PC-9 (cell line): Measurements from ENCODE around the gene SLC18A2. TPM values are rescaled to one million over a fixed set of nuclear protein-coding genes. Genes with fewer than 3 reads are reported as not detected.

Source experiments
- BruUV-seq: library from RNA; stranded (reverse); fragments of 400-500 nt; replicated peaks from 2 replicates; lab custom pipeline; 2021; lab: Mats Ljungman, UMichigan
- CTCF ChIA-PET: fragments of 300-600 bp; sonication (Branson Sonifier 250); formaldehyde crosslinking; loops from one replicate; lab custom pipeline; 2022; ENCODE audit warnings: antibody characterized with exemption; lab: Charles Lee
- POLR2A ChIA-PET: fragments of 300-600 bp; sonication (Branson Sonifier 250); formaldehyde crosslinking; loops from one replicate; lab custom pipeline; 2022; ENCODE audit warnings: antibody characterized with exemption; ENCODE audit not compliant: unreplicated experiment; lab: Charles Lee
- DNase-seq, 2 experiments: peaks; one replicate each; pipeline versions ENCODE4 v3.0.0 to v3.0.0-alpha.2; 2015 to 2022; ENCODE audit warnings: mixed read lengths in 1 of 2
- H2AFZ ChIP-seq: fragments of 200-600 bp; sonication (generic); 2 replicates; pipeline ENCODE4 v1.8.1; 2017; ENCODE audit warnings: antibody characterized with exemption
- H3F3A ChIP-seq: fragments of 200-600 bp; sonication (generic); 2 replicates; pipeline ENCODE4 v1.8.1; 2017; ENCODE audit warnings: antibody characterized with exemption, mild to moderate bottlenecking, low read depth; ENCODE audit not compliant: insufficient read depth
- H3K27ac ChIP-seq: fragments of 200-600 bp; sonication (generic); 2 replicates; pipeline ENCODE4 v1.6.1; 2016; ENCODE audit warnings: mixed run types
- H3K27me3 ChIP-seq: fragments of 200-600 bp; sonication (generic); 2 replicates; pipeline ENCODE4 v1.6.1; 2016; ENCODE audit warnings: low read depth, mixed run types; ENCODE audit not compliant: insufficient read depth
- H3K36me3 ChIP-seq: fragments of 200-600 bp; sonication (generic); 2 replicates; pipeline ENCODE4 v1.6.1; 2016; ENCODE audit warnings: low read depth, mixed run types
- H3K4me1 ChIP-seq: fragments of 200-600 bp; sonication (generic); replicated peaks from 2 replicates; pipeline ENCODE4 v1.6.1; 2016; ENCODE audit warnings: mixed run types; ENCODE audit not compliant: insufficient read depth
- H3K4me2 ChIP-seq: fragments of 200-600 bp; sonication (generic); 2 replicates; pipeline ENCODE4 v1.6.1; 2017; ENCODE audit warnings: mixed run types
- H3K4me3 ChIP-seq: fragments of 200-600 bp; sonication (generic); 2 replicates; pipeline ENCODE4 v1.6.1; 2016; ENCODE audit warnings: mixed run types
- H3K79me2 ChIP-seq: fragments of 200-600 bp; sonication (generic); 2 replicates; pipeline ENCODE4 v1.6.1; 2017; ENCODE audit warnings: low read depth, mixed run types
- H3K9me2 ChIP-seq: fragments of 200-600 bp; sonication (generic); 2 replicates; pipeline ENCODE4 v1.8.1; 2017; ENCODE audit warnings: mild to moderate bottlenecking; ENCODE audit not compliant: insufficient read depth
- H3K9me3 ChIP-seq: fragments of 200-600 bp; sonication (generic); 2 replicates; pipeline ENCODE4 v1.8.1; 2016; ENCODE audit warnings: low read depth; ENCODE audit not compliant: insufficient read depth
- H4K20me1 ChIP-seq: fragments of 200-600 bp; sonication (generic); 2 replicates; pipeline ENCODE4 v1.8.1; 2017; ENCODE audit not compliant: insufficient read depth
- EZH2 ChIP-seq: fragments of 200-600 bp; sonication (generic); IDR thresholded peaks from 2 replicates; pipeline ENCODE4 v1.8.0; 2017; ENCODE audit warnings: antibody characterized with exemption, low read depth
- intact Hi-C: fragments of 100-400 bp; cut with micrococcal nuclease; formaldehyde crosslinking; loops from one replicate; pipeline ENCODE4 v1.10.0; 2022; ENCODE audit not compliant: unreplicated experiment
- total RNA-seq: library from RNA; stranded (reverse); gene quantifications from 2 replicates; pipeline ENCODE4 v1.2.3, GENCODE V29; 2021
- TF ChIP-seq, protein P1 (sequence below): fragments of 200-600 bp; sonication (generic); conservative IDR thresholded peaks from 2 replicates; pipeline ENCODE4 v1.6.1; 2017; ENCODE audit warnings: mixed run types, antibody characterized with exemption, mild to moderate bottlenecking, moderate library complexity

SLC18A2 gene
- total RNA-seq, 1 experiment from 2014 or later = not detected

DNA sequence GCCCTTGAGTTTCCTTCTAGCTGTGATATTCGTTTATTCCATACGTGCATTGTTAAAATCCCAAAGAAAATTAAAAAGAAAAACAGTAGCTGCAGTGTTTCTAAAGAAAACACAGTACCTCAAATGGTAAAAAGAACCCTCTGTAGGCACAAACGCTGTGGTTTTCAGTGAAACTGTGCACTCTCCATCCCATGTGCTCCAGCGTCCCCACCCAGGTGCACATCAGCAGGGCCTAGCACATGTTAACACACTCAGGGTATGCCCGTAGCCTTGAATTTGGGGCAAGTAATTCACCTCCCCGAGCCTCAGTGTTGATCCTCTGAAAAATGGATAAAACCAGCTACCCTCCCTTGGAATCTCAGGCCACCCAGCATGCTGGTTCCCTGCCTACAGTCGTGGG is 9.5 kb downstream of the SLC18A2 start:
- H3K9me3 ChIP-seq = no peaks in the 10 kb centered on the region
- no peaks in the 10 kb centered on the region; the same call in 1 of the 2 replicates for H3K27me3 ChIP-seq
- intact Hi-C loops = no loop called here
- no peak overlapping the region for H3K27ac ChIP-seq
- H3K79me2 ChIP-seq = no peaks in the 10 kb centered on the region
- BruUV-seq = no TSS peak
- POLR2A ChIA-PET = no interaction called here
- H3K4me3 ChIP-seq = no peak overlapping the region
- H3F3A ChIP-seq = no peaks in the 10 kb centered on the region
- no peaks in the 10 kb centered on the region for H4K20me1 ChIP-seq
- no peaks in the 10 kb centered on the region for H3K9me2 ChIP-seq
- no peaks in the 10 kb centered on the region for H3K4me1 ChIP-seq
- CTCF ChIA-PET = no interaction called here
- TF ChIP-seq, protein P1, sequence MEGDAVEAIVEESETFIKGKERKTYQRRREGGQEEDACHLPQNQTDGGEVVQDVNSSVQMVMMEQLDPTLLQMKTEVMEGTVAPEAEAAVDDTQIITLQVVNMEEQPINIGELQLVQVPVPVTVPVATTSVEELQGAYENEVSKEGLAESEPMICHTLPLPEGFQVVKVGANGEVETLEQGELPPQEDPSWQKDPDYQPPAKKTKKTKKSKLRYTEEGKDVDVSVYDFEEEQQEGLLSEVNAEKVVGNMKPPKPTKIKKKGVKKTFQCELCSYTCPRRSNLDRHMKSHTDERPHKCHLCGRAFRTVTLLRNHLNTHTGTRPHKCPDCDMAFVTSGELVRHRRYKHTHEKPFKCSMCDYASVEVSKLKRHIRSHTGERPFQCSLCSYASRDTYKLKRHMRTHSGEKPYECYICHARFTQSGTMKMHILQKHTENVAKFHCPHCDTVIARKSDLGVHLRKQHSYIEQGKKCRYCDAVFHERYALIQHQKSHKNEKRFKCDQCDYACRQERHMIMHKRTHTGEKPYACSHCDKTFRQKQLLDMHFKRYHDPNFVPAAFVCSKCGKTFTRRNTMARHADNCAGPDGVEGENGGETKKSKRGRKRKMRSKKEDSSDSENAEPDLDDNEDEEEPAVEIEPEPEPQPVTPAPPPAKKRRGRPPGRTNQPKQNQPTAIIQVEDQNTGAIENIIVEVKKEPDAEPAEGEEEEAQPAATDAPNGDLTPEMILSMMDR = no peak
- no peak for TF ChIP-seq EZH2
- H2AFZ ChIP-seq = no peak overlapping the region
- no peak for DNase-seq
- no peak overlapping the region for H3K4me2 ChIP-seq
- H3K36me3 ChIP-seq = no peaks in the 10 kb centered on the region

DNA sequence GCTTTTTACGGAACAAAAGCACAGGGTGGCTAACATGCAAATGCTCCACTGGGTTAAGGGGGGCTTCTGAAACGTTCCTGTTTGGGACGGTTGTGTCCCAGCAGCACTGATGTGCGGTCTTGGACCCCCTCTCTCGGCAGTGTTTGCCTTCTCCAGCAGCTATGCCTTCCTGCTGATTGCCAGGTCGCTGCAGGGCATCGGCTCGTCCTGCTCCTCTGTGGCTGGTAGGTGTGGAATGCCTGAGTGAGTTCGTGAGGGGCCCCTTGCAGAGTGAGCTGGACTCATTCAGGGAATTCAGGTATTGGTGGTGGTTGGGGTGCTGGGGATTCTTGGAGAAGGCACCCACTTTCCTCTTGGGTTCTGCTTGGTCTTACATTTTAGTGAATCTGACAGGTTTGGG is 13.0 kb downstream of the SLC18A2 start:
- intact Hi-C loops = no loop called here
- Histone ChIP-seq H2AFZ (no peak overlapping the region), H3K4me3 (no peak overlapping the region), H3K4me1 (no peaks in the 10 kb centered on the region), H3K36me3 (no peaks in the 10 kb centered on the region), H3K9me2 (no peaks in the 10 kb centered on the region), H3K9me3 (no peaks in the 10 kb centered on the region), H3K79me2 (no peaks in the 10 kb centered on the region), H3K4me2 (no peak overlapping the region), H4K20me1 (no peaks in the 10 kb centered on the region), H3K27me3 (peaks cover 5% of the 10 kb centered on the region; the same call in 1 of the 2 replicates), H3F3A (no peaks in the 10 kb centered on the region), H3K27ac (no peak overlapping the region)
- BruUV-seq = no TSS peak
- TF ChIP-seq, protein P1 = no peak
- no peak for TF ChIP-seq EZH2
- ChIA-PET CTCF (no interaction called here), POLR2A (no interaction called here)
- no peak for DNase-seq

DNA sequence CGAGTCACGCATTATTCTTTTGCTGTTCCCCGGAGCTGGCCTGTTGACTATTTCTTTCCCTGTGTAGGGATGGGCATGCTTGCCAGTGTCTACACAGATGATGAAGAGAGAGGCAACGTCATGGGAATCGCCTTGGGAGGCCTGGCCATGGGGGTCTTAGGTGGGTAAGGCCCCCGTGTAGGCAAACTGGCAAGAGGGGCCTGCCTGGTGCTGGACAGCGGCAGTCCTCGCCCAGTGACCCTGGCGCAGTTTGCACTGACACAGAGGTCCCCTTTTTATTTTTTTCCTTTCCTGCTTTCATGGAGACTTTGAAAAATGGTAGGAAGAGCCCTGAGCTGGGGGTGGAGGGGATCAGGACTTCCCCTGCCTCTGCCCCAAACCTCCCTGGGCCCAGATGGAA is 13.4 kb downstream of the SLC18A2 start:
- Histone ChIP-seq H3K27me3 (peaks cover 5% of the 10 kb centered on the region; the same call in 1 of the 2 replicates), H3F3A (no peaks in the 10 kb centered on the region), H3K9me2 (no peaks in the 10 kb centered on the region), H3K4me3 (no peak overlapping the region), H3K36me3 (no peaks in the 10 kb centered on the region), H2AFZ (no peak overlapping the region), H4K20me1 (no peaks in the 10 kb centered on the region), H3K27ac (no peak overlapping the region), H3K4me1 (no peaks in the 10 kb centered on the region), H3K4me2 (no peak overlapping the region), H3K79me2 (no peaks in the 10 kb centered on the region), H3K9me3 (no peaks in the 10 kb centered on the region)
- CTCF ChIA-PET = no interaction called here
- intact Hi-C loops = no loop called here
- DNase-seq = no peak
- TF ChIP-seq EZH2 = no peak
- TF ChIP-seq, protein P1 = no peak
- POLR2A ChIA-PET = no interaction called here
- BruUV-seq = no TSS peak
